GM19043 (cell line): Measurements from ENCODE around the gene TDRD12.

ENCODE experiments used
- ATAC-seq: cut with Tn5 transposase; IDR thresholded peaks from one replicate; pipeline ENCODE4 v1.9.1; 2021; ENCODE audit warnings: low read depth; ENCODE audit not compliant: unreplicated experiment

The TDRD12 gene

DNA sequence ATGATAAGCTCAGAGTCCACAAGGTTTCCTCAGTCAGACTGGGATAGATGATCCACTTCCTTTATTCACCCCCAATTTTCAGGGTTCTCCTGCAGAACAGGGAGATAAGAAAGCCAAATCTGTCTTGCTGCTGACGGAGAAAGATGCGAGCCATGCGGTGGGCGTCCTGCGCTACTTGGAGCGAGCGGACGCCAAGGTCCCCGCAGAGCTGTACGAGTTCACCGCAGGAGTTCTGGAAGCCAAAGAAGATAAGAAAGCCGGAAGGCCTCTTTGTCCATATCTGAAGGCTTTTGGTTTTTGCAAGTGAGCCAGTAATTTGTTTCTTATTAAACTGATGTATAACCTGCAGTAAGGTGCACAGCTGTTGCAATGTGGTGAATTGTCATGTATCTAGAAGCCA is 83.3 kb downstream of the TDRD12 start:
- ATAC-seq: no peak

DNA sequence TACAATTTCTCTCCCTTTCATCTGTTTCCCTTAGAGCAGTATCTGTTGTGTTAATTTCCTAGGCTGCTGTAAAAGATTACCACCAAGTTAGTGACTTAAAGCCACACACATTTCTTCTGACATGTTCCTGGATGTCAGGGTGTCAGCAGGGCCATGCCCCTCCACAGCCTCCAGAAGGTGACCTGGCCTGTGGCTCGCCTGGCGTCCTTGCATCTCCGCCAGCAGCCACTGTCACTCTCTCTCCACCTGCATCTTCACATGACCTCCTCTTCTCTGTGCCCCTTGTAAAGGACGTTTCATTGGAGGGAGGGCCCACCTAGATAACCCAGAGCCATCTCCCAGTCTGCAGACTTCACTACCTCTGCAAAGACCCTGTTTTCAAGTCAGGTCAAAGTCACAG is 88.7 kb downstream of the TDRD12 start:
- ATAC-seq: no peak

DNA sequence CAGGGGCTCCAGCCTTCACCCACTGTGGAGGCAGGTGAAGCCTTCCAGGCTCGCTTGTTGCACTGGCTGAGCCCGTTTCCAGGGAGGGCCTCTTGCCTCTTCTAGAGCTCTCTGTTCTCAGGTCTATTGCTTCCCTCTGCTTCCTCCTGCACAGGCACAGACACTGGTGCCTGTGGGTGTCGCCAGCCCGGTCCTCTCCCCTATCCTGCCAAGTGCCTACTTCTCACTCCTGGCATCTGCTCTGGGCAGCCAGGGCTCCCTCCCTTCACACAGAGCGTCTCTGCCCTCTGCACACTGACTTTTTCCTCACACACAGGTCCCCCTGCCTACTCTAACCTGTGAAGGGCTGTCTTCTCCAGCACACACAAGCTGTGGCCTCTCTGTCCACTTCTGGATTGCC is 89.7 kb downstream of the TDRD12 start:
- no peak for ATAC-seq

DNA sequence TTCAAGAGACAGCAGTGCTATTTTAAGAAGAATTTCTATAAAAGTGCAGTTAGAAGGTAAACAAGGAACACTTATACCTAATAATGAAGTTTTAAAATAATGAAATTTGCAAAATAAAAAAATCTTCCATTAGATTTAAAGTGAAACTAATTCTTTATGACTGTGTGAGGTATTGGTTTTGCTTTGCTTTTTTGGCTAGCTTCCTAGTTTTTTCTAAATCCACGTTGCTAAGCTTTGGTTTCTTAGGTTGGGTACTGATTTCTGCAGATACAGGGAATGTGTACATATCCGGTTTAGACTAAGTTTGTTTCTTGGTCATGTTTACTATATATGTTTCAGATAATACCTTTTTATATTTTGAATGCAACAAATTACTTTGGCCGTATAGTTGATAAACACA is 90.2 kb downstream of the TDRD12 start:
- ATAC-seq: no peak

DNA sequence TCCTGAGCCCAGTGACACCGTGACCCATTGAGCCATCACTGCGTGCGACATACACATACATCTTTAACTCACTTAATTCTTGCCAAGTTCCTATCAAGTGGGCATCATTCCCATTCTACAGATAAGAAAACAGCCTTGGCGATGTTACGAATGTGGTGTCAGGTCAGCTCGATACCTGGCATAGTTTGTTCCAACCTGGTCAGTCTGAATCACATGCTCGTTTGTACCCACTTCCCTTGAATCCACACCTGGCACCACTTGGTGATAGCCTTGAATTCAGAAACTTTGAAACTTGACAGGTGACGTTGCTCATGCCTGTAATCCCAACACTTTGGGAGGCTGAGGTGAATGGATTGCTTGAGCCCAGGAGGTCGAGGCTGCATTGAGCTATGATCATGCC is 90.9 kb downstream of the TDRD12 start:
- ATAC-seq: no peak

DNA sequence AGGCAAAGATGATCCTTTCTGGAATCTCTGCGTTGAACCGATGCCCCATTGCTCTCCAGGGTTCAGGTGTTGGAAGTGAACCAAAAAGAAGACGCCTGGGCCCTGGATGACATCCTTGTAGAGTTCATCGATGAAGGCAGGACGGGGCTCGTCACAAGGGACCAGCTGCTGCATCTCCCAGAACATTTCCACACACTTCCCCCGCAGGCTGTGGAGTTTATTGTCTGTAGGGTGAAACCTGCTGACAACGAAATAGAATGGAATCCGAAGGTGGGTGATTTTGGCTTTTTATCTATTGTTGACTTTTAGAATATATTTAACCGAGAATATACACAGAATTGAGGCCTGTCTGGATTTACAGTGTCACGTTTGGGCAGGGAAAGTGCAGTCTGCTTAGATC is 91.6 kb downstream of the TDRD12 start:
- ATAC-seq: no peak

DNA sequence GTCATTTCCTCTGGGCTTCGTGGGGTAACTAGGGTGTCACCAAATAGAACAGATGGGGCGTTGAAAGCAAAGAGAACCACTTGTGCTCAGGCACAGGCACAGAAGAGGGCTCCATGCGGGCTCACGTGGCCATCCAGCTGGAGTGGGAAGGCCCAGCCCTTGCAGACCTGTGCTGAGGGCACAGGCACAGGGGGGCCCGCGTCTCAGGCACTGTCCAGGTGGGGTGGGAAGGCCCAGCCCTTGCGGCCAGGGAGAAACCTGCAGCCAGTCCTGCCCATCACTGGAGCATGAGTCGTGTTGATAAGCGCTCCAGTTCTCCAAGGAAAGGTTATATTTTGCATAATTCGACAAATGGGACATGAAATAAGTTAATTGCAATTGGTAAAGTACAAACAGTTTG is 92.5 kb downstream of the TDRD12 start:
- no peak for ATAC-seq

DNA sequence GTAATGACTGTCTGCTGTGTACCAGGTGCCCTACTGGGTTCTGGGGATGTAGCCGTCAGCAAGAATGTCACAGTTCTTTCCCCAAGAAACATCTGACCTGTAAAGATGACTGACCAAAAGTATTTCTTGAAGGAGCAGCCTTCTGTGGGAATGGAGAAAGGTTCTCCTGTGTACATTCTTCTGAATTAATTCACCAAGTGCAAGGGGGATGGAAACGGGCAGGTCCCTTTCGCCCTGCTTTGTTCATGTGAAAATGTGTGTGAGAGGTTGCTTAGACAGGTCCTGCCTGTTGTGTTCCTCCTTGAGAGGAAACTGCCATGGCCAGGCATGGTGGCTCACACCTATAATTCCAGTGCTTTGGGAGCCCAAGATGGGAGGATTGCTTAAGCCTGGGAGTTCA is 93.0 kb downstream of the TDRD12 start:
- no peak for ATAC-seq

DNA sequence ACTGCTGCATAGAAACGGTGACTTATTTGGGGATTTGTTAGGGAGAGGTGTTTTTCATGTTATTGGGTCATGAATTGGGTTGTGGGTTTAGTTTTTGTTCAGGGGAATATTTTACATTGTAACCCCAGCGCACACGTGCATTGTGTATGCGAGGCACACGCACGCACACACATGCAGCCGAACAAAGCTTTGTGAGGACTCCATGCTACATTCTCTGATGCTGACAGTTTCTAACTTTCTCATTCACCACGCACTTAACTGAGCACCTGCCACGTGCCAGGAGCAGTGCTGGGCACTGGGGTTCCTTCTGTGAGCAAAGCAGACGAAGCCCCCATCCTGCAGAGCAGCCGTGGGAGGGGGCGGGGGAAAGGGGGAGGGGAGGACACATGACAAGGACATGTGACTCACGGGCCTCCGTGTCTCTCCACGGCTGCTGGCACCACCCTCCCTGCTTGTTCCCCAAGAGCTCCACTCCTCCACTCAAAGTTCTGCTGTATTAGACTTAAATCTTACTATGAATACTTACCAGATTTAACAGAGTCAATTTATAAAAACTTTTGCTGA is 94.4 kb downstream of the TDRD12 start:
- ATAC-seq: no peak

DNA sequence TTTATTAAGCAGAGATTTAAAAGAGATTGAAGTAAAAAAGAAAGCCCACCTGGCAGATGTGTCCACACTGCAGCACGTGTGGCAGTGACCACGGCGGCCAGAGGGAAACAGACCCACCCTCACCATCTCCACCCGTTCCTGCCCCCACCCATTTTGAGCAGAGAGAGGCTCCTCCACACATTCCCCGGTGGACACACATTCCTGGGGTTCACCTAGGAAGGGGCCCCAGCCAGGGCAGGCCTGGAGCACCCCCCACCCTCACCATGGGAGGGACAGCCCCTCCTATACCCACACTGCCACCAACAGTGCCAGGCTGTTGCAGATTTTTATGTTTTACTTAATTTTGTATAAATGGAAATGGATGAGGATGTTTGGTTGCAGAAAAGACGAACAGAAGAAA is 95.1 kb downstream of the TDRD12 start:
- no peak for ATAC-seq

DNA sequence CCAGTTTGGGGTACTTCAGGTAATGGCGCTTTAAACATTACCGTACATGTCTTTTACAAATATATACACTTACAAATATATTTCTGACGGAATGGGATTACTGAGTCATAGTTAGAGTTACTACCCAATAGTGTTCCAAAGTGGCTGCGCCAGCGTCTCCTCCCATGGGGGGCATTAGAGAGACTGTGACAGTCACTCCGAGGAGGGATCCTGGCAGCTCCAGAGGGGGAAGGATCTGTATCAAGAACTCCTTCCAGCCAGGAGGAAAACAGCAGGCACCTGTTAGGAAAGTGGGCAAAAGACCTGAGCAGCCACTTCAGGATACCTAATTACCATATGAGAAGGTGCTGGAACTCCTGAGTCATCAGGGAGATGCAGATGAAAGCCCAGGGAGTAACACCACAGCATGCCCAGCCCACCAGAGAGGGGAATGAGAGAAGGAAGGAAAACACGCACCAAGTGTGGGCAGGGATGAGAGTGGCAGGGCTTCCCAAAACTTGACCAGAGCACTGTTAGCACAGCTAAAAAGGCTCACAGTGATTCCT is 97.1 kb downstream of the TDRD12 start:
- ATAC-seq: no peak

DNA sequence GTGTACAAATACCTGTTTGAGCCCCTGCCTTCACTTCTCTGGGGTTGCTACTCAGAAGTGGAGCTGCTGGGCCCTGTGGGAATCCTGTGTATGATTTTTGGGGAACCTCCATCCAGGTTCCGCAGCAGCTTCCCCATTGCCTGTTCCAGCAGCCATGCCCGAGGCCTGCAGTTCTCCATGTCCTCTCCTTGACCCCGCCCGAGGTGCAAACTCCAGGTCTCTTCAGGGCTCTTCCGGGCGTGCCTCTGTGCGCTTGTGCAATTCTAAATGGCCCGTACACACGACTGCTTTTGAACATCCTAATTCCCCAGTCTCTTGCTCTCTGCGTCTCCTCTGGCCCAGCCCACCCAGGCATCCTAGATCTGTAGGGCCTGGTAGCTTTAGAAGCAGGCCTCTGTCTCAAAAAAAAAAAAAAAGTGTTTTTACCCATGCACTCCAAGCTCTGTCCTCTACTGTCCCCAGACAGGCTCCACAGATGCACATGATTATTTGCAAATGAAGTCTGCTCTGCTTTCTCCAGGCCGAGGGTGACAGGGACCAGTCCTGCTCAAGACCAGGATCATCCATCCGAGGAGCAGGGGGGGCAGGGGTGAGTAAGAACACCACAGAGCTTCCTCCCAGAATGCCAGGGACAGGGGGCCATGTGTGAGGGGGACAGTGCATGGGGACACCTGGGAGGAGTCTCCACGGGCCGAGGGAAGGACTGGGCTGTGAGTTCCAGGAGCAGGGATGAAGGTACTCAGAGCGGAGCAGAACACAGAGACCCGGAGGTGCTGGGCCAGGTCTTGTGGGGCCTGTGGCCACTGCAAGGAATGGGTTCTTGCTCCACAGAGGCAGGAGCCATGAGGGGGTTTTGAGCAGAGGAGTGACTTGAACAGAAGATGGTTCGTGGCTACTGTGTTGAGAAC is 98.3 kb downstream of the TDRD12 start:
- no peak for ATAC-seq

DNA sequence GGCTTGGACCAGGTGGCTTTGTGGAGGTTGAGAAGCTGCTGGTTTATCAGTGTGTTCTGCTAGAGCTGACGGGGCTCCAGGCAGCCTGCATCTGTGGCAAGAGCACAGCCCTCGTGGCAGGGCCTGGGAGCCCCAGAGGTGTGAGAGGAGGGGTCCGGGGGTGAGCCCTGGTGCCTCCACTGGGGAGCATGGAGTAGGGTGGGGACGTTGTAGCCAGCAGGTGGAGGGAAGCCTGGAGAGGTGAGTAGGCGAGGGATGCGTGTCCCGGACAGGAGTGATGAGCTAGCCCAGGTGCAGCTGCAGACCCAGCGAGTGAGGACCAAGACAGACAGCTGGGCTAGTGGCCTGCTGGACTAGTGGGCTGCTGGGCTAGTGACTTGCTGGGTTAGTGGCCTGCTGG is 99.0 kb downstream of the TDRD12 start:
- ATAC-seq: no peak

DNA sequence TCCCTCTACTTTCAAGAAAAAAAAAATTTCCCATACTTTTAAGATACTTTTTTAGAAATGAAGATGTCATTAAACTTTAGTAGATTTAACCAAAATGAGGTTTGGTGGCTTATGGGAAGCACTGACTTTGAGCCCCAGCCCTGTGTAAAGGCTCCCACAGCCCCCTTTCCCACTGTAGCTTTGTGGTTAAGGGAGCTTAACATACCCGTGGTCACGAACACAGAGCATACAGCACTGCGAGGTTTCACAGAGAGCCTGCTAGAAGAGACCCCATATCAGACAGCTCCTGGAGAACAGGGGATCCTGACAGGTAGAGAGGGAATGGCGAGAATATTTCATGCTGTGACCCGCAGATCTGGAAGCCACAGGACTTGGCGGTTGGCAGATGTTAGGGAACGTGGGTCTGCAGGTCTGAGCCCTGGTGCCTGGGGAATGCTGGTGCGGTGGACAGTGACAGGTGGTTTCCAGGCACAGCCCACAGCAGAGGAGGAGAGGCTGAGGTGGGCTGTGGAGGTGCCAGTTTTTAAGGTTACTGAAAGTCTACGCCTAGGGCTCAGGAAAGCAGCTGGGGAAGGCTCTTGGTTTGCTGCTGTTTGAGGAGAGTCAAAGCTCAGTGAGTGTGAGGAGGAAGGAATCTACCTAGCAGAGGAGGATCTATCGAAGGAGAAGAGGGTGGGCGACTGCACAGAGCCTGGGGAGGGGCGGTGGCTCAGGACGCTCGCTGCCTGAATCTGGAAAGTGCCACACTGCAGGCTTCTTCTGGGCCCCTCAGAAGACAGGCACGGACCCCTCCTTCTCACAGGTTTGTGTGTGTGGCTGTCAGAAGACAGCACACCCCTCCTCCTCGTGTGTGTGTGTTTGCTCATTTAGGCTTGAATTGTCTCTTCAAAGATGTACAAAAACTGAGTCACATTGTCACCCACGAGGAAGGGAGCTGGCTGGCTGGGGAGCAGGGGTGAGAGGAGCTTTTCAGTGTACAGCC is 100.1 kb downstream of the TDRD12 start:
- ATAC-seq: no peak

DNA sequence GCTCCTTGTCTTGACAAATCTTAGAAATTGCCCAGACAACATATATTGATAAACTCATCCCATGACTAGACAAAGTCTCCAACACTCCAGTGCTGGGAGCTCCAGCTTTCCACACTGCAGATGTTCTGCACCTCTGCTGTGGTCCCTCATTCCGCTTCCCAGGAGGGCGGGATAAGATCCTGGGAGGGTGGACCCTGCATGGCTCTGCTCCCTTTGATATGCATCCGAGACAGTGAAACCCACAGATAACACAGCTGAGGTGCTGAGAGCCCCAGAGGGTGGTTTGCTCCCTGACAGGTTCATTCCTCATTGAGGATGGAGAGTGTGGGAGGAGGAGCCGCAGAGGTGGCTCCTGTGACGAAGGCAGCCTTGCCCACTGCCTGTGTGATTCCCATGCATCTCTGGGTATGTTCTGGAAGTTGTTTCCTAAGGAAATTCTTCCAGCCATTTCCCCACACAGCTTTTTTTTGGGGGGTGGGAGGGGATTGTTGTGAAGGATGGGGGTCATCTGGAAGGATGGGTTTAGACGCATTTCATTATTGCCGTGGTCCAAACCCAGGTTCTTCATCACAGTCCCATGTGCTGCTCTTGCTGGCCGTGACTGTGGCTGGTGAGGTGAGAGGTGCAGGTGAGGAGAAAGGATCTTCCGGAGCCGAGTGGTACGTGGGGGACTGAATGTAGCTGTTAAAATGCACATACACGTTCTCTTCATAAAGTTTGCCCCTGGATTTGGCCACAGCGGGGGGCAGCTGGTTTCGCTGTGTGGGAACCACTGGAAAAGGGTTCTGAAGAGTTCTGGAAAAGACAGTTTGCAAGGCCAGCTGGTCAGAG is 103.6 kb downstream of the TDRD12 start:
- ATAC-seq: no peak

DNA sequence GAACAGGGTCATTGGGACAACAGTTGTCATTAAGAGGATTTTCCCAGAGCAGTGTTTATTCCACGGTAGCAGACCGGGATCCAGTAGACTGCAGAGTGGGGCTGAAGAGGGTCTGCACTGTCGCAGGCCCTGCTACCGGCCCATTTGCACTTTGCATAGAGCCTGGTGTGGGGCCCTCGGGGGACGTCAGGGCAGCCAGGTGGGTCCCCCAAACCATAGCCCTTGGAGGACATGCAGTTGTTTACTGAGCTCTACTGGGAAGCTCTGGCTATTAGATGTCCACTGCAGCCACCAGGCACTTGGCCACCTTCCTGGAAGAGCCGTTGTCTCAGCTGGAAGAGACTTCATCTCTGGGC is 104.2 kb downstream of the TDRD12 start:
- no peak for ATAC-seq

DNA sequence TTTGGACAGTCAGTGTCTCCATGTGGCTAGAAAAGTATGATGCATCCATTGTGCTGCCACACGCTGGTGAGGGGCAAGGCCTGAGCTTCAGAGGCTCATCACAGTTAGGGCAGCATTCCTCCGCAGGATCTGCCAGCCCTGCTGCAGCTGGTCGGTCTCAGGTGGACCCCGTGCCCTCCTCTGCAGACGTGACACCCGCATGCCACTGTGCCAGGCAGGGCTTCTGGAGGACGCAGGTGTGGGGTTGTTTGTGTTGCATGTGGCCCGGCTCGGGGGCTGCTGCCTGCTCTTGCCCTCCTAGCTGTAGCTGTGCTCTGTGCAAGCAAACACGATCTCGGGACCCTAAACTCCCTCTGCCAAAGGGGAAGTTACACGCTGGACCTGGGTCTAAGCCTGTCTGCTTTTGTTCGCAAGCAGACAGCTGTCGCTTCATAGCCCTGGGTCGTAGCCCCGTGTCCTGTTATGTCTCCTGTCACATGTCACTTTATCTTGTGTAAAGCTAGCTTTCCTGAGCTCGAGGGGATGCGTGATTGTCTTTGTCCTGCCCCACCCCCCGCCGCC is 104.7 kb downstream of the TDRD12 start:
- ATAC-seq: no peak

DNA sequence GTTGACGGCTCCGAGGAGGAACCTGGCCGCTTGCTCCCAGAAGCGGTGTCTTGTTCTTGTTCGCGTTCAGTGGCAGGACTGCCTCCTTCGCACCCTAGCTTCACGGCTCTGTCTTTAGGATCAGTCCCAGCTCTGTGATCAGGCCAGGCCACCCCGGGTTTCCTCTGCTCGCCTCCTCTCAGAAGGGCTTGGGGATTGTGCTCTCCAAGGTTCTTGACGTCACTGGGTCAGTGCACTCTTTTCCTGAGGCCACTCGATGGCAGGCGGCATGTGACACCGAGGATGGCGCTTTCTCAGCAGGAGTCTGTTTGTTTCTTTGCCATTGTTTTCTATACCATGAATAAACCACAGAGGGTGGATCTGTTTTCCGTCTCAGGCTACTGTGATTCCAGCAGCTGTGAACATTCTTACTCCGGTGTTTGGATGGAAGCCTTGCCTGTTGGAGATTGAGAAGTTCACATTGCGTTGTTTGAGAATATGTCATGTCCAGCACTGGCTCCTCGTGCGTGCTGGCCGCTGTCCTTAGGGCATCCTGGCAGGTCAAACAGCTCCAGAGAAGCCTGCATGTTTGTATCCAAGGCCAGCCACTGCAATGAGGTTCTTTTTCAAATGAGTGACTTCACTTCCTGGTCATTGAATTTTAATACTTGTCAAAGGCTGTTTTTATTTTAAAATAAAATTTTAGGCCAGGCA is 105.5 kb downstream of the TDRD12 start:
- no peak for ATAC-seq

DNA sequence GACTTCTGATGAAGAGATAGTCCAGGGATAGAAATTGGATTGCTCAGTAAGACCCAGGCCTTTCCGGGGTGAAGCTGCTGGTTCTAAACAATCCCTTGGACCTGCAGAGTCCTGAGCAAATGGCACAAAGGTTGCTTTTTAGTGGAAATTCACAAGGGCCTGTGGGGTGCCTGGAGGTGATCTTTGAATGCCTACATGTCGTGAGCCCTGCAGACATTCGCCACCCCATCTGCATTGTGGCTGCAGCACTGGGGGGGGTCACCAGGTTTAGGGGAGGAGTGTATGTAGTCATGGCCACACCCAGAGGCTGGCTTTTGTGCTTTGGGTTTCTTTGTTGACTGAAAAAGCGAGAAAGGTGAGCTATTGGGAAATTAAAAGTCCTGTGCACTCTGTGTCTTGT is 108.6 kb downstream of the TDRD12 start:
- ATAC-seq: no peak
